GM12878 (cell line): ENCODE data around the gene GSG1L. TPM values are rescaled to one million over a fixed set of nuclear protein-coding genes. Genes with fewer than 3 reads are reported as not detected.

Source experiments
- ATAC-seq: fragments of 200-7000 bp; cut with Tn5 transposase; 3 replicates; pipeline ENCODE4 v1.9.1; 2020; ENCODE audit warnings: mild to moderate bottlenecking, moderate library complexity
- BruUV-seq: library from RNA; stranded (reverse); fragments of 400-500 nt; replicated peaks from 2 replicates; lab custom pipeline; 2021; lab: Mats Ljungman, UMichigan
- CTCF ChIA-PET: fragments of 300-600 bp; sonication (Branson Sonifier 250); formaldehyde crosslinking; extraction: SDS; loops from one replicate; lab custom pipeline; 2021; ENCODE audit warnings: inconsistent platforms; lab: Yijun Ruan, JAX
- POLR2A ChIA-PET: fragments of 350-600 bp; formaldehyde crosslinking; extraction: SDS; loops from one replicate; lab custom pipeline; 2021; ENCODE audit warnings: inconsistent platforms; lab: Charles Lee
- RAD21 ChIA-PET: fragments of 300-600 bp; sonication (Branson Sonifier 250); formaldehyde crosslinking; loops from one replicate; lab custom pipeline; 2023; ENCODE audit warnings: antibody characterized with exemption; ENCODE audit not compliant: unreplicated experiment; lab: Charles Lee
- SMC1A ChIA-PET: fragments of 300-600 bp; sonication (Branson Sonifier 250); formaldehyde crosslinking; loops from one replicate; lab custom pipeline; 2023; ENCODE audit not compliant: unreplicated experiment, uncharacterized antibody; lab: Charles Lee
- DNase-seq: peaks from one replicate; pipeline ENCODE4 v3.0.0-alpha.2; 2011; ENCODE audit warnings: low read depth, low spot score
- FAIRE-seq: peaks from 3 replicates; lab custom pipeline; 2011; peaks lifted over from hg19 to GRCh38; lab: Jason Lieb, UNC
- H2AFZ ChIP-seq: 2 replicates; pipeline ENCODE4 v1.6.0; 2011; ENCODE audit warnings: low read depth, low read length, control low read depth; ENCODE audit not compliant: control insufficient read depth
- H3K27ac ChIP-seq: 2 replicates; pipeline ENCODE4 v1.5.1; 2011; ENCODE audit warnings: control low read depth; ENCODE audit not compliant: control insufficient read depth, insufficient read depth
- H3K27me3 ChIP-seq, 2 experiments: replicated peaks in 1 of 2; 2 replicates each; pipeline versions ENCODE4 v1.6.0 to v1.6.1; 2011; ENCODE audit warnings: low read length in 1 of 2; ENCODE audit not compliant: control insufficient read depth in 2 of 2, insufficient read depth in 2 of 2
- H3K36me3 ChIP-seq, 2 experiments: 2 replicates each; pipeline ENCODE4 v1.5.1; 2011; ENCODE audit warnings: low read length in 1 of 2; ENCODE audit not compliant: control insufficient read depth in 2 of 2, insufficient read depth in 2 of 2
- H3K4me1 ChIP-seq: 2 replicates; pipeline ENCODE4 v1.6.1; 2011; ENCODE audit warnings: mild to moderate bottlenecking, low read length, moderate library complexity, mixed read lengths; ENCODE audit not compliant: control insufficient read depth, insufficient read depth
- H3K4me2 ChIP-seq: 2 replicates; pipeline ENCODE4 v1.6.0; 2011; ENCODE audit warnings: control low read depth; ENCODE audit not compliant: control insufficient read depth, insufficient read depth
- H3K4me3 ChIP-seq: fragments of 200-600 bp; sonication (generic); 2 replicates; pipeline ENCODE4 v1.5.1; 2016
- H3K79me2 ChIP-seq: 2 replicates; pipeline ENCODE4 v1.6.0; 2011; ENCODE audit warnings: low read length; ENCODE audit not compliant: control insufficient read depth, insufficient read depth
- H3K9ac ChIP-seq: 2 replicates; pipeline ENCODE4 v1.8.0; 2011; ENCODE audit warnings: low read length, control low read depth, mixed read lengths; ENCODE audit not compliant: control insufficient read depth, insufficient read depth
- H3K9me3 ChIP-seq: replicated peaks from 3 replicates; pipeline ENCODE4 v1.5.1; 2011; ENCODE audit warnings: mild to moderate bottlenecking, low read length; ENCODE audit not compliant: control insufficient read depth, insufficient read depth
- H4K20me1 ChIP-seq: 2 replicates; pipeline ENCODE4 v1.6.0; 2011; ENCODE audit not compliant: control insufficient read depth, insufficient read depth
- BACH1 ChIP-seq: fragments of 450-650 bp; IDR thresholded peaks from 2 replicates; pipeline ENCODE4 v1.6.1; 2017; ENCODE audit warnings: mild to moderate bottlenecking, borderline replicate concordance
- CHD4 ChIP-seq: fragments of 200-600 bp; sonication (generic); IDR thresholded peaks from 2 replicates; pipeline ENCODE4 v1.6.1; 2016; ENCODE audit warnings: mild to moderate bottlenecking
- CTCF ChIP-seq, 3 experiments: IDR thresholded peaks in 2 of 3; conservative IDR thresholded peaks in 1 of 3; 2 replicates each; pipeline ENCODE4 v1.5.1; 2011; ENCODE audit warnings: low read depth in 3 of 3, low read length in 3 of 3, mild to moderate bottlenecking in 3 of 3, control low read depth in 2 of 3, moderate library complexity in 2 of 3, inconsistent platforms in 1 of 3, mixed read lengths in 1 of 3; ENCODE audit not compliant: control insufficient read depth in 2 of 3, insufficient read depth in 1 of 3; ENCODE audit errors: extremely low read depth in 1 of 3
- DPF2 ChIP-seq: fragments of 450-650 bp; IDR thresholded peaks from 2 replicates; pipeline ENCODE4 v1.6.1; 2017; ENCODE audit warnings: mild to moderate bottlenecking
- JUND ChIP-seq: IDR thresholded peaks from 2 replicates; pipeline ENCODE4 v1.6.1; 2012; ENCODE audit warnings: low read depth, mild to moderate bottlenecking, low read length, improper control_type of control experiment, moderate library complexity
- MYB ChIP-seq: fragments of 150-350 bp; IDR thresholded peaks from 2 replicates; pipeline ENCODE4 v1.6.1; 2014; ENCODE audit warnings: mild to moderate bottlenecking, low read depth, low read length, borderline replicate concordance
- NR2F1 ChIP-seq: fragments of 450-650 bp; conservative IDR thresholded peaks from 2 replicates; pipeline ENCODE4 v1.6.1; 2017; ENCODE audit warnings: mild to moderate bottlenecking
- NRF1 ChIP-seq: conservative IDR thresholded peaks from 2 replicates; pipeline ENCODE4 v1.6.1; 2011; ENCODE audit warnings: mild to moderate bottlenecking, low read depth, low read length, improper control_type of control experiment
- POLR2AphosphoS2 ChIP-seq: IDR thresholded peaks from 2 replicates; pipeline ENCODE4 v1.6.1; 2011; ENCODE audit warnings: low read depth, mild to moderate bottlenecking, low read length, improper control_type of control experiment, moderate library complexity
- POLR2AphosphoS5 ChIP-seq: IDR thresholded peaks from 2 replicates; pipeline ENCODE4 v1.6.1; 2011; ENCODE audit warnings: mild to moderate bottlenecking, low read length, inconsistent platforms
- RELB ChIP-seq: fragments of 450-650 bp; IDR thresholded peaks from 2 replicates; pipeline ENCODE4 v1.6.1; 2017; ENCODE audit warnings: low read depth, mild to moderate bottlenecking, moderate library complexity
- TBL1XR1 ChIP-seq: IDR thresholded peaks from 2 replicates; pipeline ENCODE4 v1.6.1; 2012; ENCODE audit warnings: low read depth, low read length, improper control_type of control experiment
- ZNF384 ChIP-seq: IDR thresholded peaks from 2 replicates; pipeline ENCODE4 v1.6.1; 2012; ENCODE audit warnings: low read depth, mild to moderate bottlenecking, low read length, improper control_type of control experiment, borderline replicate concordance
- WGBS: methylation state at CpG from one replicate; pipeline ENCODE4 v1.1.6; 2016; ENCODE audit warnings: low lambda C conversion rate; ENCODE audit not compliant: insufficient replicate concordance, insufficient coverage; ENCODE audit errors: missing lambda C conversion rate; 5-methylcytosine and 5-hydroxymethylcytosine counted together
- in situ Hi-C: fragments of 300-500 bp; cut with MboI; formaldehyde crosslinking; loops from 9 replicates; pipeline ENCODE4 v1.14.3; 2018; ENCODE audit warnings: mixed read lengths
- intact Hi-C: fragments of 100-400 bp; cut with micrococcal nuclease; formaldehyde crosslinking; loops from one replicate; pipeline ENCODE4 v1.14.2; 2022; ENCODE audit not compliant: unreplicated experiment
- polyA plus RNA-seq, 11 experiments: library from polyadenylated mRNA; depleted of rRNA in 4 of 11; unstranded in 6 of 11; stranded (reverse) in 5 of 11; fragments of >200 nt; fragmentation: Nextera tagmentation in 4 of 11; fragmentation: Illumina TruSeq in 1 of 11; extraction: Ambion mirVana in 4 of 11; extraction: Trizol in 1 of 11; gene quantifications; 1 replicate in 1 of 11; 2 replicates in 10 of 11; pipeline versions ENCODE4 v1.2.1 to v1.2.3, GENCODE V29; 2011 to 2016; ENCODE audit warnings: inconsistent platforms in 2 of 11, missing spikeins in 2 of 11, low read depth in 1 of 11
- total RNA-seq, 4 experiments: library from RNA; depleted of rRNA in 3 of 4; stranded (reverse); fragments of >200 nt in 3 of 4; fragmentation: Illumina TruSeq in 1 of 4; extraction: Trizol in 1 of 4; gene quantifications; 2 replicates each; pipeline versions ENCODE4 v1.2.1 to v1.2.3, GENCODE V29; 2013 to 2021

GSG1L gene
- total and polyA plus RNA-seq, 10 of the 15 experiments (the other 5 are each of a cell fraction or from before 2014, with no cell fraction given), result not detected

- TF ChIP-seq DPF2 (no peak), NRF1 (no peak), POLR2AphosphoS2 (no peak)
These were observed 47.5 kb upstream of the GSG1L start (continued) for GRCh38 chr16:28110977-28111376.

GRCh38 chr16:28110479-28110878 is 47.0 kb upstream of the GSG1L start:
- CTCF ChIA-PET, result interaction anchor here (1.5 kb wide), 1 partner anchor 108 kb away, joined by 4 read pairs; no protein-coding TSS in a partner anchor
- peaks cover 38 to 59% of the 10 kb centered on the region in 2 experiments for H3K36me3 ChIP-seq
- DNase-seq (no peak), FAIRE-seq (no peak), ATAC-seq (no peak)
- H3K27me3 ChIP-seq, result no peaks in the 10 kb centered on the region
- TF ChIP-seq CHD4 (no peak), POLR2AphosphoS5 (0 out of 2 replicates have a peak, but pooled peaks have one; percentile 26), MYB (no peak)
- intact Hi-C loops (no loop called here), in situ Hi-C loops (no loop called here)
- no peaks in the 10 kb centered on the region for H3K79me2 ChIP-seq
- 86% methylated on average over 5 of the region's 5 CpGs for WGBS
- SMC1A ChIA-PET, result interaction anchor here (1.0 to 1.2 kb wide), 2 partner anchors 107 to 202 kb away, joined by 3 read pairs; no protein-coding TSS in a partner anchor
- H3K4me2 ChIP-seq, result no peak overlapping the region
- H3K4me1 ChIP-seq, result no peaks in the 10 kb centered on the region
- BruUV-seq, result no TSS peak
- no peak overlapping the region for H3K27ac ChIP-seq
- RAD21 ChIA-PET, result no interaction called here
- POLR2A ChIA-PET, result no interaction called here
- no peaks in the 10 kb centered on the region for H3K9me3 ChIP-seq
- H3K4me3 ChIP-seq, result no peak overlapping the region
- H4K20me1 ChIP-seq, result no peaks in the 10 kb centered on the region
- H3K9ac ChIP-seq, result no peak overlapping the region
- H2AFZ ChIP-seq, result no peak overlapping the region

GRCh38 chr16:28110074-28110473 is 46.6 kb upstream of the GSG1L start:
- Histone ChIP-seq H2AFZ (no peak overlapping the region), H3K36me3 (peaks cover 38 to 57% of the 10 kb centered on the region in 2 experiments), H3K27me3 (no peaks in the 10 kb centered on the region), H3K9me3 (no peaks in the 10 kb centered on the region), H3K4me1 (no peaks in the 10 kb centered on the region), H4K20me1 (no peaks in the 10 kb centered on the region)
- in situ Hi-C loops, result no loop called here
- BruUV-seq, result no TSS peak
- intact Hi-C loops, result no loop called here
- no peak for FAIRE-seq
- no peak for DNase-seq
- RAD21 ChIA-PET, result no interaction called here
- TF ChIP-seq ZNF384, result no peak
- TF ChIP-seq NR2F1, result no peak
- TF ChIP-seq TBL1XR1, result no peak
- no peak for TF ChIP-seq JUND
- TF ChIP-seq RELB, result no peak
- no peak for TF ChIP-seq BACH1
- no peak for TF ChIP-seq DPF2
- no peak for TF ChIP-seq CTCF (IDR thresholded peaks at IDR 0.05 in 2 of 3, conservative IDR thresholded peaks at IDR 0.05 in 1 of 3; ENCODE audit: control insufficient read depth in 2 of 3, extremely low read depth in 1 of 3, insufficient read depth in 1 of 3, low read depth in 3 of 3, low read length in 3 of 3)
- TF ChIP-seq, all 136 proteins: peak for 0
- ATAC-seq, result no peak
- Histone ChIP-seq H3K79me2 (no peaks in the 10 kb centered on the region), H3K4me2 (no peak overlapping the region), H3K4me3 (no peak overlapping the region), H3K27ac (no peak overlapping the region), H3K9ac (no peak overlapping the region)
- WGBS, result 68% methylated on average over 3 of the region's 3 CpGs
- CTCF ChIA-PET, result interaction anchor here (0.7 to 1.5 kb wide), 2 partner anchors 20 to 108 kb away, joined by 3 to 4 read pairs; no protein-coding TSS in a partner anchor
- POLR2A ChIA-PET, result interaction anchor here (0.5 kb wide), 1 partner anchor 13 kb away, joined by 3 read pairs; no protein-coding TSS in a partner anchor
- SMC1A ChIA-PET, result interaction anchor here (1.2 kb wide), 1 partner anchor 107 kb away, joined by 3 read pairs; no protein-coding TSS in a partner anchor
